Caco-2 (cell line): ENCODE results near the gene TBCK. TPM values are rescaled to one million over a fixed set of nuclear protein-coding genes. Genes with fewer than 3 reads are reported as not detected.

Experiments
- BruUV-seq: library from RNA; stranded (reverse); fragments of 400-500 nt; replicated peaks from 2 replicates; lab custom pipeline; 2021; lab: Mats Ljungman, UMichigan
- CTCF ChIA-PET: fragments of 300-600 bp; sonication (Branson Sonifier 250); formaldehyde crosslinking; loops from one replicate; lab custom pipeline; 2022; ENCODE audit warnings: antibody characterized with exemption; lab: Charles Lee
- POLR2A ChIA-PET: fragments of 300-600 bp; sonication (Branson Sonifier 250); formaldehyde crosslinking; loops from one replicate; lab custom pipeline; 2022; ENCODE audit warnings: antibody characterized with exemption; lab: Charles Lee
- DNase-seq, 2 experiments: peaks; one replicate each; pipeline versions ENCODE4 v3.0.0 to v3.0.0-alpha.2; 2020 to 2022
- H3K27me3 ChIP-seq: replicated peaks from 2 replicates; pipeline ENCODE4 v1.6.0; 2011; ENCODE audit warnings: low read length; ENCODE audit not compliant: control insufficient read depth, insufficient read depth
- H3K36me3 ChIP-seq: 2 replicates; pipeline ENCODE4 v1.5.1; 2011; ENCODE audit warnings: low read length; ENCODE audit not compliant: control insufficient read depth, insufficient read depth
- H3K4me1 ChIP-seq: fragments of 250-450 bp; sonication (Bioruptor Pico); 2 replicates; pipeline ENCODE4 v1.5.1; 2020; ENCODE audit warnings: mild to moderate bottlenecking
- H3K4me3 ChIP-seq: 2 replicates; pipeline ENCODE4 v1.5.1; 2011; ENCODE audit warnings: low read depth, mild to moderate bottlenecking, control low read depth, low read length
- H3K9me3 ChIP-seq: fragments of 250-450 bp; sonication (Bioruptor Pico); 2 replicates; pipeline ENCODE4 v1.5.1; 2020; ENCODE audit warnings: mild to moderate bottlenecking, moderate library complexity
- H3K27ac Mint-ChIP-seq: one replicate; pipeline ENCODE4 v1.8.0; 2022; ENCODE audit warnings: mixed read lengths; ENCODE audit not compliant: unreplicated experiment
- H3K27me3 Mint-ChIP-seq: one replicate; pipeline ENCODE4 v1.8.0; 2022; ENCODE audit warnings: mixed read lengths; ENCODE audit not compliant: insufficient read depth, unreplicated experiment
- H3K36me3 Mint-ChIP-seq: one replicate; pipeline ENCODE4 v1.8.0; 2022; ENCODE audit warnings: mild to moderate bottlenecking, mixed read lengths; ENCODE audit not compliant: insufficient read depth, unreplicated experiment
- H3K4me1 Mint-ChIP-seq: one replicate; pipeline ENCODE4 v1.8.0; 2022; ENCODE audit warnings: low read depth, mixed read lengths; ENCODE audit not compliant: unreplicated experiment
- H3K4me3 Mint-ChIP-seq: one replicate; pipeline ENCODE4 v1.8.0; 2022; ENCODE audit warnings: mild to moderate bottlenecking, moderate library complexity, mixed read lengths; ENCODE audit not compliant: unreplicated experiment
- H3K9me3 Mint-ChIP-seq: one replicate; pipeline ENCODE4 v1.8.0; 2022; ENCODE audit warnings: mixed read lengths; ENCODE audit not compliant: unreplicated experiment
- intact Hi-C: fragments of 100-400 bp; cut with micrococcal nuclease; formaldehyde crosslinking; loops from one replicate; pipeline ENCODE4 v1.10.0; 2022; ENCODE audit not compliant: unreplicated experiment
- total RNA-seq: library from RNA; stranded (reverse); gene quantifications from 2 replicates; pipeline ENCODE4 v1.2.3, GENCODE V29; 2022
- TF ChIP-seq, protein P1 (sequence below), 2 experiments: fragments of 200-600 bp in 1 of 2; IDR thresholded peaks; 1 replicate in 1 of 2; 2 replicates in 1 of 2; pipeline versions ENCODE4 v1.5.1 to v1.8.0; 2011 to 2022; ENCODE audit warnings: antibody characterized with exemption in 1 of 2, control low read depth in 1 of 2, inconsistent platforms in 1 of 2, low read depth in 1 of 2, low read length in 1 of 2, mild to moderate bottlenecking in 1 of 2, moderate library complexity in 1 of 2; ENCODE audit not compliant: insufficient read depth in 1 of 2, severe bottlenecking in 1 of 2, unreplicated experiment in 1 of 2

The TBCK gene
- total RNA-seq, 1 experiment from 2014 or later, result 51.1 TPM

DNA sequence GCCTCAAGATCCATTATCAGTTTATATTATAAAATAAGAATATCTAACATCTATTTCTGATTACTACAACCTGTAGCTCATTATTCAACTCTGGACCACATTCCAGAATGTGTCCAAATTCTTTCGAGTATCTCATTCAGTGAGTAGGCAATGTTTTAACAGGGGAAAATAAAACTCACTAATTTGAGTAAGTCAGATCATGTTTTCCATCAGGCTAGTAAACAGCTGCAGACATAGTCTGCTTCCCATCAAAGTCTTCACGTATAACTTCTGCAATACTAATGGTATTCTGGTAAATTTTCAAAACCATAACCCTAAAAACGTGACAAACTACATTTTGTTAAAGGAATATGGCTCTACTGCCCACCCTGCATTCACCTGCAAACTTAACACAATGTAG, 31.8 kb downstream of the TBCK start:
- Histone ChIP-seq H3K9me3 (no peaks in the 10 kb centered on the region), H3K4me3 (no peak overlapping the region), H3K27me3 (no peaks in the 10 kb centered on the region), H3K36me3 (no peaks in the 10 kb centered on the region), H3K4me1 (peaks cover 15% of the 10 kb centered on the region)
- DNase-seq, result no peak
- no peaks in the 10 kb centered on the region for H3K9me3 Mint-ChIP-seq
- POLR2A ChIA-PET, result no interaction called here
- no peaks in the 10 kb centered on the region for H3K27me3 Mint-ChIP-seq
- TF ChIP-seq, protein P1, sequence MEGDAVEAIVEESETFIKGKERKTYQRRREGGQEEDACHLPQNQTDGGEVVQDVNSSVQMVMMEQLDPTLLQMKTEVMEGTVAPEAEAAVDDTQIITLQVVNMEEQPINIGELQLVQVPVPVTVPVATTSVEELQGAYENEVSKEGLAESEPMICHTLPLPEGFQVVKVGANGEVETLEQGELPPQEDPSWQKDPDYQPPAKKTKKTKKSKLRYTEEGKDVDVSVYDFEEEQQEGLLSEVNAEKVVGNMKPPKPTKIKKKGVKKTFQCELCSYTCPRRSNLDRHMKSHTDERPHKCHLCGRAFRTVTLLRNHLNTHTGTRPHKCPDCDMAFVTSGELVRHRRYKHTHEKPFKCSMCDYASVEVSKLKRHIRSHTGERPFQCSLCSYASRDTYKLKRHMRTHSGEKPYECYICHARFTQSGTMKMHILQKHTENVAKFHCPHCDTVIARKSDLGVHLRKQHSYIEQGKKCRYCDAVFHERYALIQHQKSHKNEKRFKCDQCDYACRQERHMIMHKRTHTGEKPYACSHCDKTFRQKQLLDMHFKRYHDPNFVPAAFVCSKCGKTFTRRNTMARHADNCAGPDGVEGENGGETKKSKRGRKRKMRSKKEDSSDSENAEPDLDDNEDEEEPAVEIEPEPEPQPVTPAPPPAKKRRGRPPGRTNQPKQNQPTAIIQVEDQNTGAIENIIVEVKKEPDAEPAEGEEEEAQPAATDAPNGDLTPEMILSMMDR (IDR thresholded peaks at IDR 0.05; ENCODE audit: insufficient read depth in 1 of 2, low read depth in 1 of 2, low read length in 1 of 2, severe bottlenecking in 1 of 2, unreplicated experiment in 1 of 2), result no peak
- CTCF ChIA-PET, result no interaction called here
- H3K36me3 Mint-ChIP-seq, result peaks cover 26% of the 10 kb centered on the region
- no TSS peak for BruUV-seq
- no peak overlapping the region for H3K27ac Mint-ChIP-seq
- H3K4me1 Mint-ChIP-seq, result peaks cover 8% of the 10 kb centered on the region
- intact Hi-C loops, result no loop called here
- no peak overlapping the region for H3K4me3 Mint-ChIP-seq

DNA sequence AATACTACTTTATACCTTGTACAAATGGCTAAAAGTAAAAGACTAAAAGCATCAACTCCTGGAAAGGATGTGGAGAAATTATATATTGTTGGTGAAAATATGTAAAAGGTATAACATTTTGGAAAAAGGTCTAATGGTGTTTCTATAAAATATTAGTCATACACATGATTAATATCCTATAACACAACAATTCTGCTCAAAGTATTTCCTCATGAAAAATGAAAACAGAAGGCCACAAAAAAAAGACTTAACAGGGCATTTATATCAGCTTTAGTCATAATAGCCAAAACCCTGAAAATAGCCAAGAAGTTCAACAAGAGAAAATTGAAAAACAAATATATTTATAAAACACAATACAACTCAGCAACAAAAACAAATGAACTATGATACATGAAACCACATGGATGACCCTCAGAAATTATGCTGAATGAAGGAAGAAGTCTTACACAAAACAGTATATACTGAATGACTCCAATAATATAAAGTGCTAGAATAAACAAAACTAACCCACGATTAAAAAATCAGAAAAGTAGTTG, 38.8 kb downstream of the TBCK start:
- Histone ChIP-seq H3K4me1 (peaks cover 4% of the 10 kb centered on the region; the same call in 1 of the 2 replicates), H3K27me3 (no peaks in the 10 kb centered on the region), H3K4me3 (no peak overlapping the region), H3K9me3 (no peaks in the 10 kb centered on the region), H3K36me3 (no peaks in the 10 kb centered on the region; the same call in 1 of the 2 replicates)
- ChIA-PET CTCF (no interaction called here), POLR2A (no interaction called here)
- peaks cover 35% of the 10 kb centered on the region for H3K36me3 Mint-ChIP-seq
- no peaks in the 10 kb centered on the region for H3K4me1 Mint-ChIP-seq
- H3K9me3 Mint-ChIP-seq, result no peaks in the 10 kb centered on the region
- TF ChIP-seq, protein P1 (IDR thresholded peaks at IDR 0.05; ENCODE audit: insufficient read depth in 1 of 2, low read depth in 1 of 2, low read length in 1 of 2, severe bottlenecking in 1 of 2, unreplicated experiment in 1 of 2), result no peak
- H3K4me3 Mint-ChIP-seq, result no peak overlapping the region
- DNase-seq, result no peak
- intact Hi-C loops, result no loop called here
- H3K27me3 Mint-ChIP-seq, result no peaks in the 10 kb centered on the region
- no TSS peak for BruUV-seq
- H3K27ac Mint-ChIP-seq, result no peak overlapping the region

DNA sequence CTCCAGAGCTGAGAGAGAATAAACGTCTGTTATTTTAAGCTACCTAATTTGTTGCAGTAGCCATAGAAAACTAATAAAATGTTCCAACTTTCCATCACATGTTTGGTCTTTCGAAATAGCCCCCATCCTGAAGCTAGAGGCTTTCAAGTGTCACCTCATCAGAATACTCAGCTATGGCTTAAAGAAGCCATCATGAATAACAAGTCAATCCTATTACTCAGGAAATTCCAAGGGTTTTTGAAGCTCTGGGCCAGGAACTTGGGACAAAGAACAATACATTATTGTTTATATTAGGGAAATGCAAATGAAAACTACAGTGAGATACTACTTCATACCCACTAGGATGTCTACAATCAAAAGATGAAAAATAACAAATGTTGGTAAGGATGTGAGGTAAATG, 42.2 kb downstream of the TBCK start:
- no peak for DNase-seq
- ChIA-PET POLR2A (no interaction called here), CTCF (interaction anchor here (0.7 kb wide), 1 partner anchor 14 kb away, joined by 3 read pairs; no protein-coding TSS in a partner anchor)
- Mint-ChIP-seq H3K27ac (no peak overlapping the region), H3K4me1 (no peaks in the 10 kb centered on the region), H3K4me3 (no peak overlapping the region), H3K36me3 (peaks cover 21% of the 10 kb centered on the region), H3K27me3 (no peaks in the 10 kb centered on the region), H3K9me3 (no peaks in the 10 kb centered on the region)
- no peak overlapping the region for H3K4me3 ChIP-seq
- intact Hi-C loops, result no loop called here
- no peaks in the 10 kb centered on the region for H3K27me3 ChIP-seq
- BruUV-seq, result no TSS peak
- TF ChIP-seq, protein P1 (IDR thresholded peaks at IDR 0.05; ENCODE audit: insufficient read depth in 1 of 2, low read depth in 1 of 2, low read length in 1 of 2, severe bottlenecking in 1 of 2, unreplicated experiment in 1 of 2), result no peak
- peaks cover 7% of the 10 kb centered on the region; the same call in 1 of the 2 replicates for H3K4me1 ChIP-seq
- no peaks in the 10 kb centered on the region for H3K9me3 ChIP-seq
- H3K36me3 ChIP-seq, result no peaks in the 10 kb centered on the region; the same call in 1 of the 2 replicates
